ENCODE results near the gene CRB1.
A peak's percentile ranks its signal among the peaks of the same experiment; 100 is the strongest.
"Not testable (repeated sequence)": the region's sequence is repeated elsewhere in the genome, so short reads cannot be mapped to it uniquely, and the experiment has no call there.

CRB1 gene

DNA sequence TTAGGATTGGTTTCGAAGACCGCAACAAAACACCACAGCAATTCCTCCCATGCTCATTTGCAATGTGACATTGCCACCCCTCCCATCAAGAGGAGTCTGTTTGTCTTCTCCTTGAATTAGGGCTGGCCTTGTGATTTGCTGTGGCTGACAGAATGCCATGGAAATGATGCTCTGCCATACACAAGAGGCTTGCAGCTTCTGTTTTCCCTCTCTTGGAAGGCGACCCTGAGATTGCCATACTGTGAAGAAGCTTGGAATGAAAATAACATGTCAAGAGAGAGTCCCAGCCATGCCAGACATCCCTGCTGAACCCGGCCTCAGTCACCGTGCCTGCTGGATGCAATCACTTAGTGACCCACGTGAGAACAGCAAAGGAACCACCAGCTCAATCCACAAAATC lies 212.4 kb downstream of the CRB1 start:
- no peak for DNase-seq (ENCODE audit: low read depth in 2 of 2)
- TF ChIP-seq, protein P1, sequence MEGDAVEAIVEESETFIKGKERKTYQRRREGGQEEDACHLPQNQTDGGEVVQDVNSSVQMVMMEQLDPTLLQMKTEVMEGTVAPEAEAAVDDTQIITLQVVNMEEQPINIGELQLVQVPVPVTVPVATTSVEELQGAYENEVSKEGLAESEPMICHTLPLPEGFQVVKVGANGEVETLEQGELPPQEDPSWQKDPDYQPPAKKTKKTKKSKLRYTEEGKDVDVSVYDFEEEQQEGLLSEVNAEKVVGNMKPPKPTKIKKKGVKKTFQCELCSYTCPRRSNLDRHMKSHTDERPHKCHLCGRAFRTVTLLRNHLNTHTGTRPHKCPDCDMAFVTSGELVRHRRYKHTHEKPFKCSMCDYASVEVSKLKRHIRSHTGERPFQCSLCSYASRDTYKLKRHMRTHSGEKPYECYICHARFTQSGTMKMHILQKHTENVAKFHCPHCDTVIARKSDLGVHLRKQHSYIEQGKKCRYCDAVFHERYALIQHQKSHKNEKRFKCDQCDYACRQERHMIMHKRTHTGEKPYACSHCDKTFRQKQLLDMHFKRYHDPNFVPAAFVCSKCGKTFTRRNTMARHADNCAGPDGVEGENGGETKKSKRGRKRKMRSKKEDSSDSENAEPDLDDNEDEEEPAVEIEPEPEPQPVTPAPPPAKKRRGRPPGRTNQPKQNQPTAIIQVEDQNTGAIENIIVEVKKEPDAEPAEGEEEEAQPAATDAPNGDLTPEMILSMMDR (IDR thresholded peaks at IDR 0.05; ENCODE audit: low read depth, low read length) = no peak
- H3K4me3 ChIP-seq (replicated peaks in 1 of 2; ENCODE audit: low read depth in 2 of 2, low read length in 2 of 2) = no peak overlapping the region

DNA sequence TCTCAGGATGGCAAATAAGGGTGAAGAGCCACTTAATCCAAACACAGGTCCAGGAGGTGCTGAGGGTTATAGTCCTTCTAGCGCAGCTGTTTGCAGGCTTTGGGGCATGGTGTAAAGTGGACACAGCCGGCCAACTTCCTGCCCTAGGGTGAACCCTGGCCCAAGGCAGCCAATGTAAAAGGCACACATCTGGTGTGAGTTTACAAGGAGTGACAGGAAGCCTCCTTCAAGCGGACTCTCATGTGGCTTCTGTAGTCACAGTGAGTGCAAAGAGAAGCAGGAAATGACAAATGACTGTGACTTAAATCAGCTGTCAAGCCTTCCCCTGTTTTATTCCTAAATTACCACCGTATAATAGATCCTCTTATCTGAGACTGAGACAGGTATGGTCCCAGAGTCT lies 213.0 kb downstream of the CRB1 start:
- no peak overlapping the region for H3K4me3 ChIP-seq (replicated peaks in 1 of 2; ENCODE audit: low read depth in 2 of 2, low read length in 2 of 2)
- DNase-seq (ENCODE audit: low read depth in 2 of 2) = no peak
- TF ChIP-seq, protein P1 (IDR thresholded peaks at IDR 0.05; ENCODE audit: low read depth, low read length) = no peak

- TF ChIP-seq, protein P1 (IDR thresholded peaks at IDR 0.05; ENCODE audit: low read depth, low read length) = no peak
- no peak for DNase-seq (ENCODE audit: low read depth in 2 of 2)
- H3K4me3 ChIP-seq (replicated peaks in 1 of 2; ENCODE audit: low read depth in 2 of 2, low read length in 2 of 2) = no peak overlapping the region
These were observed 217.7 kb downstream of the CRB1 start for GRCh38 chr1:197485790-197486189.

GRCh38 chr1:197486946-197487345 lies 218.9 kb downstream of the CRB1 start:
- DNase-seq (ENCODE audit: low read depth in 2 of 2) = peak; percentile 25 to 56
- no peak overlapping the region for H3K4me3 ChIP-seq (replicated peaks in 1 of 2; ENCODE audit: low read depth in 2 of 2, low read length in 2 of 2)
- TF ChIP-seq, protein P1 (IDR thresholded peaks at IDR 0.05; ENCODE audit: low read depth, low read length) = no peak

DNA sequence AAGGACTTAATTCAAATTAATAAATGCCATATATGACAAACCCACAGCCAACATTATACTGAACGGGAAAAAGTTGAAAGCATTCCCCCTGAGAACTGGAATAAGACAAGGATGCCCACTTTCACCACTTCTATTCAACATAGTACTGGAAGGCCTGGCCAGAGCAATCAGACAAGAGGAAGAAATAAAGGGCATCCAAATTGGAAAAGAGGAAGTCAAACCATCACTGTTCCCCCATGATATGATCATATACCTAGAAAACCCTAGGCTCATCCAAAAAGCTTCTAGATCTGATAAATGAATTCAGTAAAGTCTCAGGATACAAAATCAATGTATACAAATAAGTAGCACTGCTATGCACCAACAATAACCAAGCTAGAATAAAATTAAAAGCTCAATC lies 223.5 kb downstream of the CRB1 start:
- not testable (repeated sequence) for DNase-seq (ENCODE audit: low read depth in 2 of 2); H3K4me3 ChIP-seq (replicated peaks in 1 of 2; ENCODE audit: low read depth in 2 of 2, low read length in 2 of 2)

- no peak overlapping the region for H3K4me3 ChIP-seq (replicated peaks in 1 of 2; ENCODE audit: low read depth in 2 of 2, low read length in 2 of 2)
- DNase-seq (ENCODE audit: low read depth in 2 of 2) = no peak
- TF ChIP-seq, protein P1 (IDR thresholded peaks at IDR 0.05; ENCODE audit: low read depth, low read length) = no peak
These were observed 228.7 kb downstream of the CRB1 start for GRCh38 chr1:197496722-197497121.

DNA sequence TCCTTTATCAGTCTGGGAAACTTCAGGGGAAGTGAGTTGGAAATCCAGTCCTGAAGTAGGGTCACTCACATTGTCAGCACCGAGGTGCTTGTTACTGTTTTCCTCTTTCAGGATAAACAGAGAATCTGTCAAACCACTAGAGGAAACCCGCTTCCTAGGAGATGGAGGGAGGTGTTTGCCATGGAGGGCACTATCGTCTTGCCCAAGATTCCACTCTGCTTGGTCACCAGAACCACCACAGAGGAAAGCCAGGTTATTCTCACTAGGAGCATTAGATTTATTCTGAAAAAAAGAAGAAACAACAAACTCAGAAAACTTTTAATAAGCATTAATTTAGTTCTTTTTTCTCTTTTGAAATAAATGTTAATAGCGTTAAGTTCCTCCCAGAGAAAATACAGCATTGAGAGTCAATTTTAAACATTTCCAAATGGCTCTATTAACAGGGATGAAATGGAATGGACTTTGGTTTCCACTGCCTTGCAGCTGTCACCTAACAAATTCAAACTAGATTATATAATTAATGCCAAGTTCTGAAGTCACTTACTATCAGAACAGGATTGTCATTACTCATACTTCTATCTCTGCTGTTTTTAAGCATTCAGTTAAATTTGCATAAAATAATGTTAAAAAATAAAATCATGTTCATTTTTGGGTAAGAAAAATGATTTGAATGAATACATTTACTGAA lies 242.8 kb downstream of the CRB1 start:
- TF ChIP-seq, protein P1 (IDR thresholded peaks at IDR 0.05; ENCODE audit: low read depth, low read length) = no peak
- no peak for DNase-seq (ENCODE audit: low read depth in 2 of 2)
- no peak overlapping the region for H3K4me3 ChIP-seq (replicated peaks in 1 of 2; ENCODE audit: low read depth in 2 of 2, low read length in 2 of 2)
